Cardiac muscle cell (in vitro differentiated cells and primary cell): Measurements from ENCODE around the gene ADGRE3. TPM values are rescaled to one million over a fixed set of nuclear protein-coding genes. Genes with fewer than 3 reads are reported as not detected.

Experiments used
- DNase-seq, 2 donors: peaks; one replicate each; pipeline versions ENCODE4 v3.0.0 to v3.0.0-alpha.2; 2010 to 2017; ENCODE audit warnings: low read depth in 1 of 2, low spot score in 1 of 2
- H3K27ac ChIP-seq: fragments of 200-600 bp; sonication (generic); 2 replicates; pipeline ENCODE4 v1.5.1; 2016
- H3K27me3 ChIP-seq: fragments of 200-600 bp; sonication (generic); 2 replicates; pipeline ENCODE4 v1.6.0; 2016; ENCODE audit warnings: control low read depth
- H3K36me3 ChIP-seq: fragments of 200-600 bp; sonication (generic); 2 replicates; pipeline ENCODE4 v1.5.1; 2016; ENCODE audit warnings: control low read depth
- H3K4me1 ChIP-seq: fragments of 200-600 bp; sonication (generic); 2 replicates; pipeline ENCODE4 v1.8.1; 2017; ENCODE audit warnings: low read depth, mild to moderate bottlenecking, mixed run types
- H3K4me3 ChIP-seq: fragments of 200-600 bp; sonication (generic); 2 replicates; pipeline ENCODE4 v1.5.1; 2016; ENCODE audit warnings: mild to moderate bottlenecking
- H3K9me3 ChIP-seq: fragments of 200-600 bp; sonication (generic); 2 replicates; pipeline ENCODE4 v1.5.1; 2017; ENCODE audit warnings: low read depth, mild to moderate bottlenecking, control low read depth
- CTCF ChIP-seq: IDR thresholded peaks from 2 replicates; pipeline ENCODE4 v1.5.1; 2012; ENCODE audit warnings: low read depth, mild to moderate bottlenecking, low read length
- polyA plus RNA-seq: library from polyadenylated mRNA; unstranded; fragments of >200 nt; fragmentation: Nextera tagmentation; extraction: Ambion mirVana; gene quantifications from 2 replicates; pipeline ENCODE4 v1.2.1, GENCODE V29; 2016
- total RNA-seq: library from RNA; depleted of rRNA; stranded (reverse); fragments of >200 nt; gene quantifications from 2 replicates; pipeline ENCODE4 v1.2.3, GENCODE V29; 2016

Gene ADGRE3
- total and polyA plus RNA-seq, 2 experiments from 2014 or later: not detected

GRCh38 chr19:14670408-14670807, 4.2 kb downstream of the ADGRE3 start:
- Histone ChIP-seq H3K27ac (no peak overlapping the region), H3K9me3 (no peaks in the 10 kb centered on the region), H3K4me3 (no peak overlapping the region), H3K36me3 (no peaks in the 10 kb centered on the region), H3K27me3 (no peaks in the 10 kb centered on the region), H3K4me1 (no peaks in the 10 kb centered on the region)
- TF ChIP-seq CTCF: no peak
- no peak for DNase-seq

- H3K4me1 ChIP-seq: no peaks in the 10 kb centered on the region
- H3K27ac ChIP-seq: no peak overlapping the region
- no peaks in the 10 kb centered on the region for H3K36me3 ChIP-seq
- H3K4me3 ChIP-seq: no peak overlapping the region
- H3K9me3 ChIP-seq: no peaks in the 10 kb centered on the region
- no peaks in the 10 kb centered on the region for H3K27me3 ChIP-seq
- DNase-seq: no peak
- no peak for TF ChIP-seq CTCF
Observed at GRCh38 chr19:14669940-14670339, 4.7 kb downstream of the ADGRE3 start.

GRCh38 chr19:14661372-14661924, 13.2 kb downstream of the ADGRE3 start:
- Histone ChIP-seq H3K9me3 (no peaks in the 10 kb centered on the region), H3K27ac (no peak overlapping the region)
- TF ChIP-seq CTCF: no peak

GRCh38 chr19:14659874-14660489, 14.7 kb downstream of the ADGRE3 start:
- no peak overlapping the region for H3K27ac ChIP-seq
- H3K36me3 ChIP-seq: no peaks in the 10 kb centered on the region
- TF ChIP-seq CTCF: no peak
- H3K27me3 ChIP-seq: no peaks in the 10 kb centered on the region
- H3K4me3 ChIP-seq: no peak overlapping the region
- no peaks in the 10 kb centered on the region for H3K9me3 ChIP-seq
- H3K4me1 ChIP-seq: no peaks in the 10 kb centered on the region
- DNase-seq: no peak

More at GRCh38 chr19:14661372-14661924, 13.2 kb downstream of the ADGRE3 start:
- H3K4me3 ChIP-seq: no peak overlapping the region
- H3K36me3 ChIP-seq: no peaks in the 10 kb centered on the region
- DNase-seq: no peak
- H3K27me3 ChIP-seq: no peaks in the 10 kb centered on the region
- no peaks in the 10 kb centered on the region for H3K4me1 ChIP-seq

- DNase-seq: no peak
- Histone ChIP-seq H3K4me3 (no peak overlapping the region), H3K36me3 (no peaks in the 10 kb centered on the region), H3K27ac (no peak overlapping the region), H3K9me3 (no peaks in the 10 kb centered on the region), H3K27me3 (no peaks in the 10 kb centered on the region), H3K4me1 (no peaks in the 10 kb centered on the region)
- TF ChIP-seq CTCF: no peak
Observed at GRCh38 chr19:14655726-14656125, 18.9 kb downstream of the ADGRE3 start.
